HEK293 (cell line): ENCODE data around the gene SH3PXD2B.

Experiments used
- CTCF ChIA-PET: fragments of 350-600 bp; formaldehyde crosslinking; extraction: SDS; loops from one replicate; lab custom pipeline; 2021; ENCODE audit warnings: antibody characterized with exemption; lab: Yijun Ruan, JAX
- POLR2A ChIA-PET: fragments of 300-600 bp; formaldehyde crosslinking; extraction: SDS; loops from one replicate; lab custom pipeline; 2020; ENCODE audit warnings: antibody characterized with exemption, inconsistent platforms; lab: Yijun Ruan, JAX
- H3K27ac ChIP-seq: fragments of 200-500 bp; sonication (Bioruptor generic); 2 replicates; pipeline ENCODE4 v1.5.1; 2014; ENCODE audit warnings: low read depth, low read length, control low read depth, inconsistent platforms; ENCODE audit errors: extremely low read depth
- H3K36me3 ChIP-seq, 2 experiments: fragments of 200-500 bp in 1 of 2; sonication (Bioruptor generic) in 1 of 2; 1 replicate in 1 of 2; 2 replicates in 1 of 2; pipeline ENCODE4 v1.5.1; 2014 to 2017; ENCODE audit warnings: inconsistent platforms in 2 of 2, low read length in 2 of 2; ENCODE audit not compliant: control insufficient read depth in 2 of 2, insufficient read depth in 1 of 2
- H3K4me1 ChIP-seq: fragments of 200-500 bp; sonication (Bioruptor generic); 2 replicates; pipeline ENCODE4 v1.5.1; 2014; ENCODE audit warnings: mild to moderate bottlenecking, low read length, inconsistent platforms; ENCODE audit not compliant: control insufficient read depth, insufficient read depth
- H3K4me3 ChIP-seq: 2 replicates; pipeline ENCODE4 v1.5.1; 2011; ENCODE audit warnings: low read depth, mild to moderate bottlenecking, control low read depth, low read length, moderate library complexity
- H3K9me3 ChIP-seq: fragments of 200-500 bp; sonication (Bioruptor generic); 2 replicates; pipeline ENCODE4 v1.5.1; 2014; ENCODE audit warnings: low read depth, low read length, inconsistent platforms; ENCODE audit not compliant: control insufficient read depth, insufficient read depth
- AEBP2 ChIP-seq: fragments of 450-650 bp; formaldehyde crosslinking; IDR thresholded peaks from 2 replicates; pipeline ENCODE4 v1.5.1; 2016; ENCODE audit warnings: missing biosample characterization, missing genetic modification characterization, borderline replicate concordance
- GLI4 ChIP-seq: fragments of 450-650 bp; formaldehyde crosslinking; IDR thresholded peaks from 2 replicates; pipeline ENCODE4 v1.5.1; 2016; ENCODE audit warnings: missing biosample characterization, missing genetic modification characterization
- PRDM6 ChIP-seq: fragments of 450-650 bp; formaldehyde crosslinking; IDR thresholded peaks from 2 replicates; pipeline ENCODE4 v1.5.1; 2017; ENCODE audit warnings: missing biosample characterization, missing genetic modification characterization
- REPIN1 ChIP-seq: fragments of 450-650 bp; formaldehyde crosslinking; IDR thresholded peaks from 2 replicates; pipeline ENCODE4 v1.5.1; 2017; ENCODE audit warnings: missing biosample characterization, missing genetic modification characterization, low read depth
- SCRT1 ChIP-seq: fragments of 450-650 bp; formaldehyde crosslinking; IDR thresholded peaks from 2 replicates; pipeline ENCODE4 v1.5.1; 2016; ENCODE audit warnings: missing biosample characterization, missing genetic modification characterization, borderline replicate concordance
- ZBTB10 ChIP-seq: fragments of 450-650 bp; formaldehyde crosslinking; IDR thresholded peaks from 2 replicates; pipeline ENCODE4 v1.5.1; 2016; ENCODE audit warnings: missing biosample characterization, missing genetic modification characterization
- ZBTB48 ChIP-seq: fragments of 450-650 bp; formaldehyde crosslinking; IDR thresholded peaks from 2 replicates; pipeline ENCODE4 v1.5.1; 2016; ENCODE audit warnings: missing biosample characterization, missing genetic modification characterization
- ZFP37 ChIP-seq: fragments of 450-650 bp; formaldehyde crosslinking; IDR thresholded peaks from 2 replicates; pipeline ENCODE4 v1.5.1; 2016; ENCODE audit warnings: missing biosample characterization, missing genetic modification characterization
- ZIC2 ChIP-seq: fragments of 450-650 bp; formaldehyde crosslinking; IDR thresholded peaks from 2 replicates; pipeline ENCODE4 v1.5.1; 2016; ENCODE audit warnings: missing biosample characterization, missing genetic modification characterization
- ZNF18 ChIP-seq: fragments of 450-650 bp; formaldehyde crosslinking; IDR thresholded peaks from 2 replicates; pipeline ENCODE4 v1.5.1; 2016; ENCODE audit warnings: missing biosample characterization, missing genetic modification characterization
- ZNF2 ChIP-seq: fragments of 450-650 bp; formaldehyde crosslinking; IDR thresholded peaks from 2 replicates; pipeline ENCODE4 v1.5.1; 2016; ENCODE audit warnings: missing biosample characterization, missing genetic modification characterization
- ZNF394 ChIP-seq: fragments of 450-650 bp; formaldehyde crosslinking; IDR thresholded peaks from 2 replicates; pipeline ENCODE4 v1.5.1; 2016; ENCODE audit warnings: missing biosample characterization, missing genetic modification characterization, mild to moderate bottlenecking, moderate library complexity, borderline replicate concordance
- ZNF518A ChIP-seq: fragments of 450-650 bp; formaldehyde crosslinking; conservative IDR thresholded peaks from 2 replicates; pipeline ENCODE4 v1.5.1; 2016; ENCODE audit warnings: low read depth, missing biosample characterization, missing genetic modification characterization
- ZNF548 ChIP-seq: fragments of 450-650 bp; formaldehyde crosslinking; IDR thresholded peaks from 2 replicates; pipeline ENCODE4 v1.5.1; 2016; ENCODE audit warnings: missing biosample characterization, missing genetic modification characterization
- ZNF585B ChIP-seq: fragments of 450-650 bp; formaldehyde crosslinking; IDR thresholded peaks from 2 replicates; pipeline ENCODE4 v1.5.1; 2016; ENCODE audit warnings: missing biosample characterization, missing genetic modification characterization
- ZNF654 ChIP-seq: fragments of 450-650 bp; formaldehyde crosslinking; IDR thresholded peaks from 2 replicates; pipeline ENCODE4 v1.5.1; 2016; ENCODE audit warnings: low read depth, missing biosample characterization, missing genetic modification characterization
- ZNF670 ChIP-seq: fragments of 450-650 bp; formaldehyde crosslinking; IDR thresholded peaks from 2 replicates; pipeline ENCODE4 v1.5.1; 2016; ENCODE audit warnings: missing biosample characterization, missing genetic modification characterization, low read depth
- ZNF792 ChIP-seq: fragments of 450-650 bp; formaldehyde crosslinking; IDR thresholded peaks from 2 replicates; pipeline ENCODE4 v1.5.1; 2016; ENCODE audit warnings: missing biosample characterization, missing genetic modification characterization
- ZNF830 ChIP-seq: fragments of 450-650 bp; IDR thresholded peaks from 2 replicates; pipeline ENCODE4 v1.5.0; 2018; ENCODE audit warnings: missing biosample characterization, missing genetic modification characterization, low read depth, mild to moderate bottlenecking, moderate library complexity

Gene SH3PXD2B

GRCh38 chr5:172446336-172447051 lies 7.8 kb downstream of the SH3PXD2B start:
- Histone ChIP-seq H3K4me1 (peaks cover 5% of the 10 kb centered on the region; the same call in 1 of the 2 replicates), H3K36me3 (no peaks in the 10 kb centered on the region), H3K27ac (no peak overlapping the region), H3K9me3 (no peaks in the 10 kb centered on the region)
- CTCF ChIA-PET, result interaction anchor here (0.5 to 2.0 kb wide), 5 partner anchors 9 to 542 kb away, joined by 3 to 10 read pairs (median 3); partner anchors contain the start of gene RPL26L1
- TF ChIP-seq ZFP37 (tag by site-specific recombination), result no peak
- TF ChIP-seq GLI4, result no peak
- TF ChIP-seq ZIC2, result no peak
- no peak for TF ChIP-seq ZNF2 (tag by site-specific recombination)
- TF ChIP-seq REPIN1 (tag by site-specific recombination), result no peak
- no peak for TF ChIP-seq PRDM6 (tag by site-specific recombination)
- TF ChIP-seq SCRT1, result no peak
- TF ChIP-seq ZNF670, result no peak
- TF ChIP-seq ZBTB48 (tag by site-specific recombination), result no peak
- no peak for TF ChIP-seq AEBP2
- TF ChIP-seq ZBTB10 (tag by site-specific recombination), result no peak
- no peak for TF ChIP-seq ZNF394 (tag by site-specific recombination)
- no peak for TF ChIP-seq ZNF654 (tag by site-specific recombination)
- TF ChIP-seq ZNF585B, result no peak
- no peak for TF ChIP-seq ZNF548 (tag by site-specific recombination)
- no peak for TF ChIP-seq ZNF18 (tag by site-specific recombination)
- no peak for TF ChIP-seq ZNF792
- TF ChIP-seq ZNF518A (tag by site-specific recombination), result no peak
- no peak for TF ChIP-seq ZNF830 (tag by site-specific recombination)
- TF ChIP-seq, all 188 proteins: peak for 0
- POLR2A ChIA-PET, result no interaction called here
- H3K4me3 ChIP-seq, result no peak overlapping the region
